ENCODE results near the gene ISM1. TPM values are rescaled to one million over a fixed set of nuclear protein-coding genes. Genes with fewer than 3 reads are reported as not detected.

Gene ISM1
- polyA plus RNA-seq, 1 donor from 2014 or later: not detected

DNA sequence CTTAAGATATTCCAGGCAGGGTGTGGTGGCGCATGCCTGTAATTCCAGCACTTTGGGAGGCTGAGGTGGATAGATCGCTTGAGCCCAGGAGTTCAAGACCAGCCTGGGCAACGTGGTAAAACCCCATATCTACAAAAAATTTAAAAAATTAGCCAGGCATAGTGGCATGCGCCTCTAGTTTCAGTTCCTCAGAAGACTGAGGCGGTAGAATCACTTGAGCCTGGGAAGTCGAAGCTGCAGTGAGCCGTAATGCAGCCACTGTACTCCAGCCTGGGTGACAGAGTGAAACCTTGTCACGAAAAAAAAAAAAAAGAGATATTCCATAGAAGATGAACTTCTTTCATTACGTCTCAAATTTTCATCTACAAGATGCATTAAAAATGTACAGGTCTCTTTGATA, 46.7 kb upstream of the ISM1 start:
- Histone ChIP-seq H3K79me2 (replicated peaks; ENCODE audit: insufficient read depth, low read length) (no peaks in the 10 kb centered on the region), H3K27ac (ENCODE audit: low read length) (no peak overlapping the region), H2AFZ (ENCODE audit: low read depth, low read length) (no peak overlapping the region), H3K9me3 (ENCODE audit: low read length) (peaks cover 4% of the 10 kb centered on the region), H3K4me2 (ENCODE audit: low read length) (no peak overlapping the region), H3K9ac (ENCODE audit: low read length) (no peak overlapping the region), H3F3A (ENCODE audit: insufficient read depth, low read length, poor library complexity, severe bottlenecking) (no peaks in the 10 kb centered on the region), H3K9me2 (ENCODE audit: insufficient read depth, low read length) (no peaks in the 10 kb centered on the region), H3K27me3 (ENCODE audit: insufficient read depth, low read depth, low read length) (no peaks in the 10 kb centered on the region), H3K36me3 (ENCODE audit: insufficient read depth, low read length) (no peaks in the 10 kb centered on the region), H4K20me1 (ENCODE audit: insufficient read depth) (no peaks in the 10 kb centered on the region), H3K4me3 (ENCODE audit: low read length) (no peak overlapping the region)
- TF ChIP-seq SMC3 (conservative IDR thresholded peaks at IDR 0.05; ENCODE audit: poor library complexity) (no peak), MXI1 (conservative IDR thresholded peaks at IDR 0.05; ENCODE audit: poor library complexity, severe bottlenecking) (no peak), TAF1 (IDR thresholded peaks at IDR 0.05; ENCODE audit: low read depth) (no peak), EZH2 (IDR thresholded peaks at IDR 0.05; ENCODE audit: borderline replicate concordance, insufficient read depth, low read length, poor library complexity, severe bottlenecking) (no peak), RAD21 (conservative IDR thresholded peaks at IDR 0.05) (no peak), EP300 (conservative IDR thresholded peaks at IDR 0.05; ENCODE audit: poor library complexity, severe bottlenecking) (no peak)
- TF ChIP-seq, protein P1, sequence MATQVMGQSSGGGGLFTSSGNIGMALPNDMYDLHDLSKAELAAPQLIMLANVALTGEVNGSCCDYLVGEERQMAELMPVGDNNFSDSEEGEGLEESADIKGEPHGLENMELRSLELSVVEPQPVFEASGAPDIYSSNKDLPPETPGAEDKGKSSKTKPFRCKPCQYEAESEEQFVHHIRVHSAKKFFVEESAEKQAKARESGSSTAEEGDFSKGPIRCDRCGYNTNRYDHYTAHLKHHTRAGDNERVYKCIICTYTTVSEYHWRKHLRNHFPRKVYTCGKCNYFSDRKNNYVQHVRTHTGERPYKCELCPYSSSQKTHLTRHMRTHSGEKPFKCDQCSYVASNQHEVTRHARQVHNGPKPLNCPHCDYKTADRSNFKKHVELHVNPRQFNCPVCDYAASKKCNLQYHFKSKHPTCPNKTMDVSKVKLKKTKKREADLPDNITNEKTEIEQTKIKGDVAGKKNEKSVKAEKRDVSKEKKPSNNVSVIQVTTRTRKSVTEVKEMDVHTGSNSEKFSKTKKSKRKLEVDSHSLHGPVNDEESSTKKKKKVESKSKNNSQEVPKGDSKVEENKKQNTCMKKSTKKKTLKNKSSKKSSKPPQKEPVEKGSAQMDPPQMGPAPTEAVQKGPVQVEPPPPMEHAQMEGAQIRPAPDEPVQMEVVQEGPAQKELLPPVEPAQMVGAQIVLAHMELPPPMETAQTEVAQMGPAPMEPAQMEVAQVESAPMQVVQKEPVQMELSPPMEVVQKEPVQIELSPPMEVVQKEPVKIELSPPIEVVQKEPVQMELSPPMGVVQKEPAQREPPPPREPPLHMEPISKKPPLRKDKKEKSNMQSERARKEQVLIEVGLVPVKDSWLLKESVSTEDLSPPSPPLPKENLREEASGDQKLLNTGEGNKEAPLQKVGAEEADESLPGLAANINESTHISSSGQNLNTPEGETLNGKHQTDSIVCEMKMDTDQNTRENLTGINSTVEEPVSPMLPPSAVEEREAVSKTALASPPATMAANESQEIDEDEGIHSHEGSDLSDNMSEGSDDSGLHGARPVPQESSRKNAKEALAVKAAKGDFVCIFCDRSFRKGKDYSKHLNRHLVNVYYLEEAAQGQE (IDR thresholded peaks at IDR 0.05; ENCODE audit: borderline replicate concordance): no peak
- TF ChIP-seq, protein P2, sequence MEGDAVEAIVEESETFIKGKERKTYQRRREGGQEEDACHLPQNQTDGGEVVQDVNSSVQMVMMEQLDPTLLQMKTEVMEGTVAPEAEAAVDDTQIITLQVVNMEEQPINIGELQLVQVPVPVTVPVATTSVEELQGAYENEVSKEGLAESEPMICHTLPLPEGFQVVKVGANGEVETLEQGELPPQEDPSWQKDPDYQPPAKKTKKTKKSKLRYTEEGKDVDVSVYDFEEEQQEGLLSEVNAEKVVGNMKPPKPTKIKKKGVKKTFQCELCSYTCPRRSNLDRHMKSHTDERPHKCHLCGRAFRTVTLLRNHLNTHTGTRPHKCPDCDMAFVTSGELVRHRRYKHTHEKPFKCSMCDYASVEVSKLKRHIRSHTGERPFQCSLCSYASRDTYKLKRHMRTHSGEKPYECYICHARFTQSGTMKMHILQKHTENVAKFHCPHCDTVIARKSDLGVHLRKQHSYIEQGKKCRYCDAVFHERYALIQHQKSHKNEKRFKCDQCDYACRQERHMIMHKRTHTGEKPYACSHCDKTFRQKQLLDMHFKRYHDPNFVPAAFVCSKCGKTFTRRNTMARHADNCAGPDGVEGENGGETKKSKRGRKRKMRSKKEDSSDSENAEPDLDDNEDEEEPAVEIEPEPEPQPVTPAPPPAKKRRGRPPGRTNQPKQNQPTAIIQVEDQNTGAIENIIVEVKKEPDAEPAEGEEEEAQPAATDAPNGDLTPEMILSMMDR (IDR thresholded peaks at IDR 0.05; ENCODE audit: poor library complexity, severe bottlenecking): no peak

GRCh38 chr20:13180986-13181889, 39.8 kb upstream of the ISM1 start:
- Histone ChIP-seq H3K4me2 (ENCODE audit: low read length) (no peak overlapping the region), H3K27ac (ENCODE audit: low read length) (no peak overlapping the region), H3K79me2 (replicated peaks; ENCODE audit: insufficient read depth, low read length) (no peaks in the 10 kb centered on the region), H3K9ac (ENCODE audit: low read length) (no peak overlapping the region), H3K4me3 (ENCODE audit: low read length) (no peak overlapping the region), H3K9me2 (ENCODE audit: insufficient read depth, low read length) (no peaks in the 10 kb centered on the region), H3F3A (ENCODE audit: insufficient read depth, low read length, poor library complexity, severe bottlenecking) (no peaks in the 10 kb centered on the region), H3K27me3 (ENCODE audit: insufficient read depth, low read depth, low read length) (no peaks in the 10 kb centered on the region), H3K36me3 (ENCODE audit: insufficient read depth, low read length) (no peaks in the 10 kb centered on the region), H2AFZ (ENCODE audit: low read depth, low read length) (no peak overlapping the region), H3K9me3 (ENCODE audit: low read length) (peaks cover 1% of the 10 kb centered on the region), H4K20me1 (ENCODE audit: insufficient read depth) (no peaks in the 10 kb centered on the region)
- no peak for TF ChIP-seq MXI1 (conservative IDR thresholded peaks at IDR 0.05; ENCODE audit: poor library complexity, severe bottlenecking)
- TF ChIP-seq EZH2 (IDR thresholded peaks at IDR 0.05; ENCODE audit: borderline replicate concordance, insufficient read depth, low read length, poor library complexity, severe bottlenecking): no peak
- TF ChIP-seq EP300 (conservative IDR thresholded peaks at IDR 0.05; ENCODE audit: poor library complexity, severe bottlenecking): no peak
- TF ChIP-seq TAF1 (IDR thresholded peaks at IDR 0.05; ENCODE audit: low read depth): no peak
- TF ChIP-seq, protein P1 (IDR thresholded peaks at IDR 0.05; ENCODE audit: borderline replicate concordance): no peak
- no peak for TF ChIP-seq POLR2AphosphoS5 (IDR thresholded peaks at IDR 0.05)
- no peak for TF ChIP-seq SMC3 (conservative IDR thresholded peaks at IDR 0.05; ENCODE audit: poor library complexity)
- TF ChIP-seq RAD21 (conservative IDR thresholded peaks at IDR 0.05): no peak
- TF ChIP-seq, protein P2 (IDR thresholded peaks at IDR 0.05; ENCODE audit: poor library complexity, severe bottlenecking): no peak

Measured in neural cell (in vitro differentiated cells).